ENCODE data around the gene NT5DC4. TPM values are rescaled to one million over a fixed set of nuclear protein-coding genes. Genes with fewer than 3 reads are reported as not detected.

The NT5DC4 gene
- total RNA-seq, result not detected in 2 replicates

DNA sequence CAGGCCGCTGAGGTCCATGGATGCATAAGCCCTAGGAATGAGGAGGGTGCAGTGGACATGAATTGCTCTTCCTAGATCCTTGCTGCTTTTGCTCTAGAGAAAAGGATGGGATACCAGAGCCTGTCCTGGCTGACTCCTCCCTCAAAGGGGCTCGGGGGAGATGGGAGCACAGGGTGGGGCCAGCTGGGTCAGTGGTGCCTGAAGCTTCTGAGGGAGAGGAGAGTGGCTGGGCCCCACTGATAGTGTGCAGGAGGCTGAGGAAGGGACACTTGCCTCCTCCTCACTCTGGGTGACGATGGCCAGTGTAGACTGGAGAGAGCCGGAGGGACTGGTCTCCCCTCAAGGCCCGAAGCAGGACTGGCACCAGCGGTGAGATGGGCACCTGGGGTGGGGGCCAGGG, at the start of gene NT5DC4:
NT5DC4 (plus strand) TSS at position 236 of the 400 bp plus-strand sequence; CDS start at position 296, 60 bp downstream.

DNA sequence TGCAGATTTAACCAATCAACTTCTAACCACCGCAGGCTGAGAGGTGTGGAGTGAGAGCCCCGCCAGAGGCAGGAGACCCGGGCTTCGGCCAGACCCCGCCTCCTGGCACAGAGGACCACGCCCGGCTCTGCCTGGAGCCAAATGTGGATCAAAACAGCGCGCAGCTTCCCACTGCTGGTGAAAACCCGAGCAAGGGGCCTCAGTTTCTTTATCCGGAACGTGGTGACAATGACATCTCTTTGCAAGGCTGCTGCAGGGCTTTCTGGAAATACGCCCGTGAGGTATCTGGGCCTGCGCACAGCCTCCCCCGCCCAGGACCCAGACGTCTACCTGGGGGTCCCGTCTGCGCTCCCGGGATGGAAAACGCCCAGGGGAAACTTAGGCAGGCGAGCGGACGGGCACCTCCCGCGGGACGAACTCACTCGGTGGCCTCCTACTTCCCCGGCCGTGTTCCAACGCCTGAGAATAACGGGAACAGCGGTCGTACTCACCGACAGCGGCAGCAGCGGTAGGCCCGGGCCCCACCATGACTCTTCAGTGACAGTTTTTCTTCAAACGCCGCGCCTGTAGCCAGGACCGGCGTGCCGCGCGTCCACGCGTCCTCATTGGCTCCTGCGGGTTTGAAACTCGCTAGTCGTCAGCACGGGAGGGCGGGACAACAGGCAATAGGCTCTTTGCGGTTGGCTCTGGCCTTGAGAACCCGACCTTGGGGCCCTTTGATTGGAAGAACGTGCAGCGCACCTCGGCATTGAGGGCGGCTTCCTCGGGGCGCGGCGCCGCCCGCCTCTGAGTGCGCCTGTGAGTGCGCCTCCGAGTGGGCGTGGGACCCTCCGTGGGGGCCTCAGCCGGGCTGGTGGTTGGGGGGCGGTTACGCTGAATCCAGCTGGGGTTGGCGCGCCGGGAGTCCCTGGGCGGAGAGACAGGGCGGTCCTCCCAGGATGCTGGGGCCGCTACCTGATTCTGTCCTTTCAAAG, 43.5 kb downstream of the NT5DC4 start, which contains the start of gene CKAP2L:
CKAP2L (minus strand) TSS at position 539 of the 974 bp plus-strand sequence; CDS start at position 528, 11 bp downstream.

GRCh38 chr2:112784199-112785189, 63.7 kb downstream of the NT5DC4 start, which contains the start of gene IL1A:
Gene IL1A, minus strand, starts transcription at chr2:112784493. Its CDS starts 723 bp downstream, at chr2:112783770.

Other genes with a start within 250 kb of the NT5DC4 start
- 11.8 and 21.6 TPM in 2 replicates for gene TTL, start 238.9 kb upstream of the NT5DC4 start, total RNA-seq
- 6.7 and 8.2 TPM in 2 replicates for gene POLR1B, start 178.6 kb upstream of the NT5DC4 start, total RNA-seq
- 10.6 and 11.3 TPM in 2 replicates for gene CHCHD5, start 136.4 kb upstream of the NT5DC4 start, total RNA-seq
- gene SLC20A1, start 75.1 kb upstream of the NT5DC4 start, total RNA-seq, result 13.3 and 14.1 TPM in 2 replicates
- gene CKAP2L, start 43.6 kb downstream of the NT5DC4 start, total RNA-seq, result 3.1 and 4.9 TPM in 2 replicates
- under 0.01 and 0.54 TPM in 2 replicates for gene IL1A, start 63.5 kb downstream of the NT5DC4 start, total RNA-seq
- 0.11 TPM in 1 of 2 replicates, not detected in the other for gene IL1B, start 115.8 kb downstream of the NT5DC4 start, total RNA-seq
- gene IL37, start 190.1 kb downstream of the NT5DC4 start, total RNA-seq, result not detected in 2 replicates